GM12878 (cell line): ENCODE results near the gene CYTIP.
A peak's percentile ranks its signal among the peaks of the same experiment; 100 is the strongest.

Source experiments
- EZH2 ChIP-seq: IDR thresholded peaks from 2 replicates; pipeline ENCODE4 v1.6.1; 2012; ENCODE audit warnings: low read depth, mild to moderate bottlenecking, control low read depth, inconsistent platforms, low read length, borderline replicate concordance; ENCODE audit not compliant: control insufficient read depth
- GABPA ChIP-seq: IDR thresholded peaks from 2 replicates; pipeline ENCODE4 v1.6.1; 2014; ENCODE audit warnings: antibody characterized with exemption, low read depth, mild to moderate bottlenecking, inconsistent platforms
- JUNB ChIP-seq: IDR thresholded peaks from 2 replicates; pipeline ENCODE4 v1.6.1; 2016; ENCODE audit warnings: antibody characterized with exemption, mild to moderate bottlenecking
- POLR2A ChIP-seq: IDR thresholded peaks from 2 replicates; pipeline ENCODE4 v1.6.1; 2011; ENCODE audit warnings: low read depth, mild to moderate bottlenecking, low read length
- POLR2AphosphoS5 ChIP-seq: IDR thresholded peaks from 2 replicates; pipeline ENCODE4 v1.6.1; 2011; ENCODE audit warnings: mild to moderate bottlenecking, low read length, inconsistent platforms
- TAF1 ChIP-seq: IDR thresholded peaks from 2 replicates; pipeline ENCODE4 v1.6.1; 2011; ENCODE audit warnings: mild to moderate bottlenecking, low read depth, low read length, borderline replicate concordance
- ZNF274 ChIP-seq: IDR thresholded peaks from one replicate; pipeline ENCODE4 v1.8.0; 2011; ENCODE audit not compliant: insufficient read length, insufficient read depth
- TF ChIP-seq, protein P1 (sequence below), 3 experiments: IDR thresholded peaks in 2 of 3; conservative IDR thresholded peaks in 1 of 3; 2 replicates each; pipeline ENCODE4 v1.5.1; 2011; ENCODE audit warnings: low read depth in 3 of 3, low read length in 3 of 3, mild to moderate bottlenecking in 3 of 3, control low read depth in 2 of 3, moderate library complexity in 2 of 3, inconsistent platforms in 1 of 3, mixed read lengths in 1 of 3; ENCODE audit not compliant: control insufficient read depth in 2 of 3, insufficient read depth in 1 of 3; ENCODE audit errors: extremely low read depth in 1 of 3

DNA sequence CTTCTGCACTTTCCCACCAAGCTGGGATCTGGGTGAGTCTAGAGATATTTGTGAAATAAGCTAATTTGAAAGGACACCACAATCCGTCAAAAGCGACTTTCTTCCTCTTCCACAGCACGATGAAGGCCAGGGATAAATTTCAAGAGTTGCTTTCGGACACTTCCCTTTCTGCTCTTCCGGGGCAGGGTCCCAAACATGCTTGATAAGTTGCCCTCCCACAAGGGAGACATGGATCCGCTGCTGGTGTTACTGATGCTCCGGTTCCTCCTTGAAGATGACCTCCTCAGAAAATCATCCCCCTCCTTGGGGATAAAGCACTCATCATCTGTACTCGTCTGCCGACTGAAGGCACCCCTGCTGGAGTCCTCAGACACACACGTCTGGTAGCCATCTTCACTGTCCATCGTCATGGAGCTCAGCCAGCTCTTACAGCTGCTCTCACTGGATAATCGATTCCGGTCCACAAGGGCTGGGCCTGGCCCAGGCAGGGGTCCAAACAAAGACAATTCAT, 28.2 kb downstream of the CYTIP start:
- TF ChIP-seq, protein P1, sequence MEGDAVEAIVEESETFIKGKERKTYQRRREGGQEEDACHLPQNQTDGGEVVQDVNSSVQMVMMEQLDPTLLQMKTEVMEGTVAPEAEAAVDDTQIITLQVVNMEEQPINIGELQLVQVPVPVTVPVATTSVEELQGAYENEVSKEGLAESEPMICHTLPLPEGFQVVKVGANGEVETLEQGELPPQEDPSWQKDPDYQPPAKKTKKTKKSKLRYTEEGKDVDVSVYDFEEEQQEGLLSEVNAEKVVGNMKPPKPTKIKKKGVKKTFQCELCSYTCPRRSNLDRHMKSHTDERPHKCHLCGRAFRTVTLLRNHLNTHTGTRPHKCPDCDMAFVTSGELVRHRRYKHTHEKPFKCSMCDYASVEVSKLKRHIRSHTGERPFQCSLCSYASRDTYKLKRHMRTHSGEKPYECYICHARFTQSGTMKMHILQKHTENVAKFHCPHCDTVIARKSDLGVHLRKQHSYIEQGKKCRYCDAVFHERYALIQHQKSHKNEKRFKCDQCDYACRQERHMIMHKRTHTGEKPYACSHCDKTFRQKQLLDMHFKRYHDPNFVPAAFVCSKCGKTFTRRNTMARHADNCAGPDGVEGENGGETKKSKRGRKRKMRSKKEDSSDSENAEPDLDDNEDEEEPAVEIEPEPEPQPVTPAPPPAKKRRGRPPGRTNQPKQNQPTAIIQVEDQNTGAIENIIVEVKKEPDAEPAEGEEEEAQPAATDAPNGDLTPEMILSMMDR (IDR thresholded peaks at IDR 0.05 in 2 of 3, conservative IDR thresholded peaks at IDR 0.05 in 1 of 3; ENCODE audit: control insufficient read depth in 2 of 3, extremely low read depth in 1 of 3, insufficient read depth in 1 of 3, low read depth in 3 of 3, low read length in 3 of 3): no peak
- no peak for TF ChIP-seq TAF1
- peak; percentile 72 for TF ChIP-seq POLR2AphosphoS5
- TF ChIP-seq ZNF274: no peak
- no peak for TF ChIP-seq GABPA
- peak; percentile 58 for TF ChIP-seq POLR2A
- no peak for TF ChIP-seq JUNB
- no peak for TF ChIP-seq EZH2
